ENCODE measurements around the gene LCP1. TPM values are rescaled to one million over a fixed set of nuclear protein-coding genes. Genes with fewer than 3 reads are reported as not detected.

Gene LCP1
- total and polyA plus RNA-seq, 9 of the 15 experiments (the other 6 are each of a cell fraction or from before 2014, with no cell fraction given), result 83.0 to 255 (median 163) TPM

GRCh38 chr13:46181840-46182490 is at the start of gene LCP1 (continued):
- TF ChIP-seq ZHX1 (conservative IDR thresholded peaks at IDR 0.05; ENCODE audit: low read length), result no peak
- peak; percentile 64 for TF ChIP-seq HMBOX1 (IDR thresholded peaks at IDR 0.05)
- peak; percentile 99 for TF ChIP-seq SPI1 (IDR thresholded peaks at IDR 0.05; ENCODE audit: borderline replicate concordance, low read depth, low read length)
- peak; percentile 84 for TF ChIP-seq AFF4 (CRISPR knock-in tag; IDR thresholded peaks at IDR 0.05)
- peak in 1 of 2 experiments; percentile 48; a peak in 1 of 4 replicates for TF ChIP-seq NONO (IDR thresholded peaks at IDR 0.05; ENCODE audit: low read depth in 2 of 2, low read length in 1 of 2)
- TF ChIP-seq MNT (conservative IDR thresholded peaks at IDR 0.05), result peak in 1 of 2 experiments; percentile 57; a peak in 1 of 4 replicates
- peak; percentile 95 for TF ChIP-seq ZNF384 (IDR thresholded peaks at IDR 0.05; ENCODE audit: low read depth, low read length)
- no peak for TF ChIP-seq SMC3 (conservative IDR thresholded peaks at IDR 0.05; ENCODE audit: insufficient read depth, low read depth, low read length)
- TF ChIP-seq PRDM10 (IDR thresholded peaks at IDR 0.05; ENCODE audit: partially characterized antibody), result peak; percentile 16
- TF ChIP-seq MAFF (IDR thresholded peaks at IDR 0.05; ENCODE audit: low read length), result no peak
- no peak for TF ChIP-seq MTA1 (IDR thresholded peaks at IDR 0.05; ENCODE audit: borderline replicate concordance)
- peak in 1 of 2 experiments; percentile 82; a peak in 1 of 3 replicates for TF ChIP-seq CBX3 (IDR thresholded peaks at IDR 0.05; ENCODE audit: borderline replicate concordance in 1 of 2, low read length in 2 of 2)
- peak; percentile 79 for TF ChIP-seq SUPT5H (IDR thresholded peaks at IDR 0.05)
- no peak for TF ChIP-seq SIN3B (IDR thresholded peaks at IDR 0.05; ENCODE audit: low read depth)

All from K562 (cell line).